ENCODE data around the gene BATF. TPM values are rescaled to one million over a fixed set of nuclear protein-coding genes. Genes with fewer than 3 reads are reported as not detected.

BATF gene
- polyA plus RNA-seq, 1 of the 3 experiments (the other 2 are of a cell fraction): not detected

GRCh38 chr14:75519826-75520728 is 2.2 kb upstream of the BATF start:
- H3K9ac ChIP-seq: no peak overlapping the region
- H3F3A ChIP-seq (replicated peaks; ENCODE audit: insufficient read depth): no peaks in the 10 kb centered on the region
- CTCF ChIA-PET: interaction anchor here (1.2 to 4.5 kb wide), 4 partner anchors 41 to 58 kb away, joined by 3 to 13 read pairs (median 6); partner anchors contain the start of gene FLVCR2
- 0 out of 2 replicates have a peak, but pooled peaks cover 8% of the 10 kb centered on the region for H3K27me3 ChIP-seq (ENCODE audit: insufficient read depth)
- H3K36me3 ChIP-seq (replicated peaks in 1 of 2; ENCODE audit: control insufficient read depth in 1 of 2, insufficient read depth in 2 of 2, low read length in 1 of 2): no peaks in the 10 kb centered on the region
- no peaks in the 10 kb centered on the region for H4K20me1 ChIP-seq (ENCODE audit: insufficient read depth)
- H3K4me2 ChIP-seq: no peak overlapping the region
- no peak for TF ChIP-seq PBX3 (IDR thresholded peaks at IDR 0.05)
- no peak for TF ChIP-seq SIN3A (IDR thresholded peaks at IDR 0.05; ENCODE audit: borderline replicate concordance, low read depth, low read length)
- no peak for TF ChIP-seq ZBTB33 (IDR thresholded peaks at IDR 0.05; ENCODE audit: borderline replicate concordance, low read depth)
- TF ChIP-seq MXI1 (IDR thresholded peaks at IDR 0.05; ENCODE audit: low read depth, low read length): no peak
- no peak for TF ChIP-seq MAX (IDR thresholded peaks at IDR 0.05; ENCODE audit: low read depth)
- TF ChIP-seq CTCF (IDR thresholded peaks at IDR 0.05): no peak
- TF ChIP-seq FOXM1 (IDR thresholded peaks at IDR 0.05; ENCODE audit: low read depth): no peak
- TF ChIP-seq CHD2 (IDR thresholded peaks at IDR 0.05; ENCODE audit: low read length, partially characterized antibody): no peak
- no peak for TF ChIP-seq YY1 (IDR thresholded peaks at IDR 0.05; ENCODE audit: low read depth)
- no peak for TF ChIP-seq NFIC (IDR thresholded peaks at IDR 0.05; ENCODE audit: borderline replicate concordance)
- no peak for TF ChIP-seq POLR2AphosphoS5 (IDR thresholded peaks at IDR 0.05; ENCODE audit: low read depth, low read length)
- no peak for TF ChIP-seq NRF1 (IDR thresholded peaks at IDR 0.05; ENCODE audit: low read depth, low read length)
- TF ChIP-seq RXRA (IDR thresholded peaks at IDR 0.05; ENCODE audit: borderline replicate concordance, low read depth): no peak
- no peak for DNase-seq
- no peaks in the 10 kb centered on the region for H3K9me2 ChIP-seq
- no peaks in the 10 kb centered on the region for H3K79me2 ChIP-seq (ENCODE audit: insufficient read depth)
- no peaks in the 10 kb centered on the region for H3K9me3 ChIP-seq
- peaks cover 0 to 3% of the 10 kb centered on the region in 2 experiments; a peak in 1 of 4 replicates for H3K4me1 ChIP-seq (ENCODE audit: control insufficient read depth in 1 of 2, insufficient read depth in 2 of 2, low read depth in 1 of 2, low read length in 1 of 2)
- no peak overlapping the region for H3K4me3 ChIP-seq (ENCODE audit: low read depth in 2 of 2, low read length in 1 of 2)
- WGBS (ENCODE audit: low lambda C conversion rate): 75% methylated on average over 9 of the region's 11 CpGs
- H2AFZ ChIP-seq (ENCODE audit: low read depth): no peak overlapping the region
- no peak overlapping the region for H3K27ac ChIP-seq (ENCODE audit: low read depth in 2 of 2, low read length in 1 of 2)
- POLR2A ChIA-PET: no interaction called here
